ENCODE data around the gene FCGBP.
"Not testable (repeated sequence)": the region's sequence is repeated elsewhere in the genome, so short reads cannot be mapped to it uniquely, and the experiment has no call there.

FCGBP gene

DNA sequence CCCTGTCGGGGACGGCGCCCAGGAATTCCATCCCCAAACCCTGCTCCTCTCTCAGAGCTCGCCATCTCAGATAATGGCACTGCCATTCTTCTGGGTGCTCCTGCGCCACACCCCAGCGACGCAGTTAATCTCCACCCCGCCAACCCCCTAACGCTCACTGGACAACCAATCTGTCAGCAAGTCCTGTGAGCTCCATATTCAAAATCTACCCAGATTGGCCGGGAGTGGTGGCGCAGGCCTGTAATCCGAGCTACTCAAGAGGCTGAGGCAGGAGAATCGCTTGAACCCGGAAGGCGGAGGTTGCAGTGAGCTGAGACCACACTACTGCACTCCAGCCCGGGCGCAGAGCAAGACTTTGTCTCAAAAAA, 18.6 kb downstream of the FCGBP start:
- Mint-ChIP-seq H3K4me1 (peaks cover 13% of the 10 kb centered on the region), H3K27ac (no peak overlapping the region), H3K9me3 (no peaks in the 10 kb centered on the region), H3K4me3 (no peak overlapping the region), H3K36me3 (peaks cover 7% of the 10 kb centered on the region), H3K27me3 (no peaks in the 10 kb centered on the region)

DNA sequence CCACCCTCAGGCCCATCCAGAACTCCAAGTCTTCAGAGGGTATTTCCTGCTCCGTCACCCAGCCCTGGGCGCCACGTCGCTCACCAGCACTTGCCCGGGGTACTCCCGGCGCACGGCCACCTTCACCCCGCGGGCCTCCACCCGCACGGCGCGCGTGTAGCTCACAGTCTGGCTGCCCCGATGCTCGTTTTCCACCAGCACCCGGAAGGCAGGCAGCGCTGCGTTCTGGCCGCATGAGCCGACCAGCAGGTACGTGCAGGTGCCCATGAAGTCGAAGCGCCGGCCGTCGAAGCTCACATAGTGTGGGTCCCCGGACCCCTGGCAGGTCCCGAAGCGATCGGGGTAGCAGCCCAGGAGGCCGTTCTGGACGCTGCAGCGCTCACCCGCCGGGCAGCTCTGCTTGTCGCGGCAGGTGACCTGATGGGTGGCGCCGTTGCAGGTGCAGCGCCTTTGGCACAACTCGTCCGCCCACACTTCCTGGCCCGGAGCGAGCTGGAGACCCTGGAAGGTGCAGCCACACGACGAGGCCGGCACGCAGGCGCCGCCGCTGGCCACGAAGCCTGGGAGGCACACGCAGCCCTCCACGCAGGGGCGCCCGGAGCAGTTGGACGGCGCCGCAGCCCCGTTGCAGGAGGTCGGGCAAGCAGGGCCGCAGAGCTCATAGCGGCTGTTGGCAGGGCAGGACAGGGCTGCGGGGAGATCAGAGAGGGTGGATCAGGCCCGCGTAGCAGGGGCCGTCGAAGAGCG, 19.2 kb downstream of the FCGBP start:
- H3K4me1 Mint-ChIP-seq = peaks cover 13% of the 10 kb centered on the region
- H3K27ac Mint-ChIP-seq = no peak overlapping the region
- H3K4me3 Mint-ChIP-seq = no peak overlapping the region
- no peaks in the 10 kb centered on the region for H3K27me3 Mint-ChIP-seq
- peaks cover 8% of the 10 kb centered on the region for H3K36me3 Mint-ChIP-seq
- H3K9me3 Mint-ChIP-seq = no peaks in the 10 kb centered on the region

GRCh38 chr19:39913682-39914333, 20.6 kb downstream of the FCGBP start:
- no peak overlapping the region for H3K4me3 Mint-ChIP-seq
- peaks cover 13% of the 10 kb centered on the region for H3K4me1 Mint-ChIP-seq
- H3K36me3 Mint-ChIP-seq = peaks cover 1% of the 10 kb centered on the region
- H3K9me3 Mint-ChIP-seq = no peaks in the 10 kb centered on the region
- H3K27me3 Mint-ChIP-seq = no peaks in the 10 kb centered on the region
- H3K27ac Mint-ChIP-seq = no peak overlapping the region

DNA sequence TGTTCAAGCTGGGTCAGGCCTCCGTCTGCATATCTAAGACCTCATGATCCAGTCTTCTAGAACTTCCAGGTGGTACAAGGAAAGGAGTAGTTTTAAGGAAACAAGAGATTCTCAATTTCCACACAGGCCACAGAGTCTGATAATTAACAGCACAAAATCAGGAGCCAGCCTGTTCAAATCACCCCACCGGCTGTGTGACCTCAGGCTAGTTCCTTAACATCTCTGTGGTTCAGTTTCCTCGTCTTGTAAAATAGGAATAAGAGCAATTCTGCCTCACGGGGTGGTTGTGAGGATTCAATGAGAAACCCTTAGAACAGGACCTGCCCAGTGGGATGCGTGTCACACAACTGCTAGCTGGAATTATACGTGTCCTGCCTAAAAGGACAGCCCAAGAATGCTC, 25.6 kb downstream of the FCGBP start:
- no peaks in the 10 kb centered on the region for H3K27me3 Mint-ChIP-seq
- peaks cover 1% of the 10 kb centered on the region for H3K36me3 Mint-ChIP-seq
- H3K9me3 Mint-ChIP-seq = no peaks in the 10 kb centered on the region
- H3K27ac Mint-ChIP-seq = no peak overlapping the region
- peaks cover 23% of the 10 kb centered on the region for H3K4me1 Mint-ChIP-seq
- no peak overlapping the region for H3K4me3 Mint-ChIP-seq

DNA sequence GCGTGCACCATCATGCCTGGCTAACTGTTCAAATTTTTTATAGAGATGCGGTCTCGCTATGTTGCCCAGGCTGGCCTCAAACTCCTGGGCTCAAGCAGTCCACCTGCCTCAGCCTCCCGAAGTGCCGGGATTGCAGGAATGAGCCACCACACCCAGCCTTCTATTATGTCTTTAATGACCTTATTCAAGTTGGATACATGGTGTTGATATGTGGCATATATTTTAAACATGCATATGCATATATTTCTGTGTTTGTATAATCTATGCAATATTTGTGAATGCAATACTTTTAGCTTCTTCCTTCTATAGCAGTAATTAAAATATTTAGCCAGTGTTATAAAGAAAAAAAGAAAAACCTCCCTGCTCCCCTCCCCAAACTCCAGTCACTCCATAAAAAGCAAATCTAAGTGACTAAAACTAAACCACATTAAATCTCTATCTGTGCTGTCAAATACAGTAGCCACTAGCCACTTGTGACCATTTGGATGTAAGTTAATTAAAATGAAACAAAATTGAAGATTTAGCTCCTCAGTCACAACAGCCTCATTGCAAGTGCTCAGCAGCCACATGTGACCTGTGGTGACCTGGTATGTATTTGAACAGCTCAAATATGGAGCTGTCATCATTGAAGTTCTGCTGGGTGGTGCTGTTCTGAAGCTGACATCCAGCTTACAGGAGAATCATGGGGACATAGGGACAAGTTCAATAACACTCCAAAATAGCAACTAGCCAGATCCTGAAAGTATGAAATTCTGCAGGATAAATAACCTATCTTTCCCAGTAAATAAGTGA, 27.4 kb downstream of the FCGBP start:
- Mint-ChIP-seq H3K27ac (peak overlapping the region; percentile 53), H3K9me3 (no peaks in the 10 kb centered on the region), H3K27me3 (no peaks in the 10 kb centered on the region), H3K36me3 (peaks cover 1% of the 10 kb centered on the region), H3K4me1 (peaks cover 23% of the 10 kb centered on the region), H3K4me3 (no peak overlapping the region)

DNA sequence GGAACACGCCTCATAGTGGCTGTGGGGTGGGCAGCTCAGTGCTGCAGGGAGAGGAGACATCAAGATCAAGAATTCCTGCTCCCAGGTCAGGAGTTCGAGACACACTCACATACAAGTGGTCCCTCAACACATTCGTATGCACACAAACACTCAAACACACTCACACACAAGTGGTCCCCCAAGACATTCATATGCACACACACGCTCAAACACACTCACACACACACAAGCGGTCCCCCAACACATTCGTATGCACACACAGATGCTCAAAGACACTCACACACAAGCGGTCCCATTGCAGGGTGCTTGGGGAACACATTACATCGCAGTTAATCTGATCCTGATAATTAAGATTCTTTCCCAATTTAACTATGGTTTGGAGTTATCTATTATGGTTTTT, 28.2 kb downstream of the FCGBP start:
- Mint-ChIP-seq H3K9me3 (no peaks in the 10 kb centered on the region), H3K27me3 (no peaks in the 10 kb centered on the region), H3K36me3 (peaks cover 1% of the 10 kb centered on the region), H3K4me1 (peaks cover 20% of the 10 kb centered on the region), H3K27ac (no peak overlapping the region), H3K4me3 (no peak overlapping the region)

GRCh38 chr19:39903486-39904091, 30.8 kb downstream of the FCGBP start:
- H3K27ac Mint-ChIP-seq, H3K4me3 Mint-ChIP-seq, H3K9me3 Mint-ChIP-seq, H3K36me3 Mint-ChIP-seq, H3K27me3 Mint-ChIP-seq: not testable (repeated sequence)
- peaks cover 18% of the 10 kb centered on the region for H3K4me1 Mint-ChIP-seq

DNA sequence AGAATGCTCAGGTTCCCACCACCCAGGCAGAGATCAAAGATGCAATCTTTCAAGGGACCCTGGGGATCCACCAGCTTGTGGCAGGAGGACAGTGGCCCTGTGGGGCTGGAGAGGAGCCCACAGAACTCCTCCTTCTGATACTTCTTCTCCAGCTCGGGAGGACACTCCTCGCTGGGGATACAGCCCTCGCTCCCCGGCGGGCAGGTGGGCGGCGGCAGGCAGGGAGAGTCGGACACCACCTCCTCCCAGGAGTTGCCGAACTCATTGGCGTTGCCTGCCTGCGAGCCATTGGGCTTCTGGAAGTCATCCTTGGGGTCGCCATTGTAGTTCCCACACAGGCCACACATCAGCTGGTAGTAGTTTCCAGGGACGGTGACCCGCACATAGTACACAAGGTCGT, 32.1 kb downstream of the FCGBP start:
- H3K9me3 Mint-ChIP-seq, H3K27me3 Mint-ChIP-seq, H3K36me3 Mint-ChIP-seq, H3K4me3 Mint-ChIP-seq, H3K27ac Mint-ChIP-seq, H3K4me1 Mint-ChIP-seq: not testable (repeated sequence)

GRCh38 chr19:39901681-39902080, 32.8 kb downstream of the FCGBP start:
- not testable (repeated sequence) for H3K4me3 Mint-ChIP-seq, H3K4me1 Mint-ChIP-seq, H3K36me3 Mint-ChIP-seq, H3K27me3 Mint-ChIP-seq, H3K9me3 Mint-ChIP-seq, H3K27ac Mint-ChIP-seq

GRCh38 chr19:39898858-39899257, 35.6 kb downstream of the FCGBP start:
- not testable (repeated sequence) for H3K4me1 Mint-ChIP-seq, H3K27me3 Mint-ChIP-seq, H3K36me3 Mint-ChIP-seq, H3K9me3 Mint-ChIP-seq, H3K4me3 Mint-ChIP-seq, H3K27ac Mint-ChIP-seq

- not testable (repeated sequence) for H3K36me3 Mint-ChIP-seq, H3K4me3 Mint-ChIP-seq, H3K4me1 Mint-ChIP-seq, H3K27me3 Mint-ChIP-seq, H3K27ac Mint-ChIP-seq, H3K9me3 Mint-ChIP-seq
These were observed 36.8 kb downstream of the FCGBP start for GRCh38 chr19:39897511-39898245.

- H3K36me3 Mint-ChIP-seq, H3K4me3 Mint-ChIP-seq, H3K27ac Mint-ChIP-seq, H3K27me3 Mint-ChIP-seq, H3K9me3 Mint-ChIP-seq, H3K4me1 Mint-ChIP-seq: not testable (repeated sequence)
These were observed 39.3 kb downstream of the FCGBP start for GRCh38 chr19:39895096-39895495.

GRCh38 chr19:39894236-39894606, 40.2 kb downstream of the FCGBP start:
- not testable (repeated sequence) for H3K36me3 Mint-ChIP-seq, H3K9me3 Mint-ChIP-seq, H3K27ac Mint-ChIP-seq, H3K27me3 Mint-ChIP-seq, H3K4me1 Mint-ChIP-seq, H3K4me3 Mint-ChIP-seq

DNA sequence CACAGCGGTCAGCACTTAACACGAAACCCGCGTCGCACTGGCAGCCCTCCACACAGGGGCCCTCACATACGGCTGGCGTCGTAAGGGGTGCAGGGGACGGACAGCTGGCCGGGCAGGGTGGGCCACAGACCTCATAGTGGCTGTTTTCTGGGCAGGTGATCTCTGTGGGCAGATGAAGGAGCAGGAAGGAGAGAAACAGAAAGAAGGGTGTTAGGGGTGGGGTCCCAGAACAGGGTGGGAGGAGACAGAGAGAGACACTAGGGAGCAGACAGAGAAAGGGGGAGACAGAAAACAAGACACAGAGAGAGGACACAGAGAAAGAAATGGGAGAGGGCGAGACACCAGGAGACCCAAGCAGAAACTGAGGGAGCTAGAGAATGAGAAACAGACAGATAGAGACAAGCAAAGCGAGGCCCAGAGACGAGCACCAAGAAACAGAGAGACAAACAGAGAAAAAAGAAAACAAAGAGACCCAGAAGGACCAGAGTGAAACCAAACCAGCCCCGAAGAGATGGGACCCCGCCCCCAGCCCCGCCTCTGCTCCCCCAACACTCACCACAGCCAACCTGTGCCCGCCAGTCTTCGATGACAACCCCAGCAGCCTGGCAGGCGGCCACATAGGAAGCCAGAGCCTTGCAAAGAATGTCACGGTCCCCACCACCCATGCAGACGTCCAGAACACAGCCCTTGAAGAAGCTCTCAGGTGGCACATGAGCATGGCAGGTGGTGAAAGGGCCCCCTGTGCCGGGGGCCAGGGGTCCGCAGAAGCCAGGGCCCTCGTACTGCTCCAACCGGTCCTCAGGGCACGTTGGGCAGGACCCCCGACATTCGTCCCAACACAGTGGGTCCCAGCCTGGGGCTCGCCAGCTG, 40.8 kb downstream of the FCGBP start:
- not testable (repeated sequence) for H3K36me3 Mint-ChIP-seq, H3K4me1 Mint-ChIP-seq, H3K4me3 Mint-ChIP-seq, H3K27ac Mint-ChIP-seq, H3K27me3 Mint-ChIP-seq, H3K9me3 Mint-ChIP-seq

DNA sequence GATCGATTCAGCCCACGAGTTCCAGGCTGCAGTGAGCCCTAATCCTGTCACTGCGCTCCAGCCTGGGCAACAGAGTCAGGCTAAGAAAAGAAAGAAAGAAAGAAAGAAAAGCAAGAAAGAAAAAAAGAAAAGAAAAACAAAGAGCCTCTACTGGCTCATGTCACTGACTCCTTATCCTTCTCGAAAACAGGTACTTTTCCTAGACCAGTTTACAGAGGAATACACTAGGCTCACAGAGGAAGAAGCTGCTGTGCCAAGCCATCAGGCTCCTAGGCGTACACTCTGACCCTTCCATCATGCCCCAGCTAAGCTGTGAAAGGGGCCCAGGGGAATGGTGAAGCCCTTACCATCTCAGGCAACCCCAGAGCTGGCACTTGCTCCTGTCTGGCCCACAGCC, 41.9 kb downstream of the FCGBP start:
- not testable (repeated sequence) for H3K4me1 Mint-ChIP-seq, H3K36me3 Mint-ChIP-seq, H3K27me3 Mint-ChIP-seq, H3K9me3 Mint-ChIP-seq, H3K4me3 Mint-ChIP-seq, H3K27ac Mint-ChIP-seq
